ENCODE measurements around the gene ARVCF.

Gene ARVCF

DNA sequence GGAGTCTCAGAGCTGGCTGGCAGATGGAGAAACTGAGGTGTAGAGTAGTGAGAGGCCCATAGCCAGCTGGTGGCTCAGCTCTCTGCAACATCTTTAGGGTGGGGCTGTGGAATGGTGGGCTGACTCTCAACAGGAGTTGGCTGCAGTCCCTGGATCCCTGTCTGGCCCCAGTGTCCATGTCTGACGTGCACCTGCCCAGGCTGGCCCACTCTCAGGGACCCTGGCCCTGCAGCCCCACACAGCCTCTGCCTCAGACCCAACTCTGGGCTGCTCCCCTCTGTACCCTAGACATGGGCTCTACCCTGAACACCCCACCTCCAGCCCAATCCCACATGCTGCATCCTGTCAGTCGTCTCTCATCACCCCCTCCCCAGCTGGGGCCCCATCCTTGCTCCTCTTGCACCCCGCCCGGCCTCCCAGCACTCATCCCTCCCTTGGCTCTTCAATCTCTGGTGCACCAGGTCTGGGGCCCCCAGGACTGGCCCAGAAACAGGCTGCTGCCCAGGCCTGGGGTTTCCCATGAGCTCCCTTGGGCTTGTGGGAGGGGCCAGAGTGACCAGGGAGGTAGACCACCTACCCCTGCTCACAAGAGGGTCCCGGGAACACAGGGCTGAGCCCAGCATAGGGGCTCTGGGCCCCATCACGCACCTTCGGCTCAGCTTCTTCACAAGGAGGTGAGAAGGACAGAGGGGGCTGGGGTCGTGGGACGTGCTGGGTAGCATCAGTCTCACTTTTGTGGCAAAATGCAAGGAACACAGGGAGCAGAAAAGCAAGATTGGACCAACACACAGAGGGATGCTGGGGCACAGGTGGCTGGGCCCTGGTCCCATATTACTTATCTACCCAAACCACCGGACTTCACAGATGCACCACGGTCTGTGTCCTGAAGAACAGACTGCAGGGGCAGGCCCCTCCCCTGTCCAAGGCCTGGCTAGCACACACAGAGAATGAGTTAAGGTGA is 31.5 kb downstream of the ARVCF start:
- DNase-seq, result no peak

DNA sequence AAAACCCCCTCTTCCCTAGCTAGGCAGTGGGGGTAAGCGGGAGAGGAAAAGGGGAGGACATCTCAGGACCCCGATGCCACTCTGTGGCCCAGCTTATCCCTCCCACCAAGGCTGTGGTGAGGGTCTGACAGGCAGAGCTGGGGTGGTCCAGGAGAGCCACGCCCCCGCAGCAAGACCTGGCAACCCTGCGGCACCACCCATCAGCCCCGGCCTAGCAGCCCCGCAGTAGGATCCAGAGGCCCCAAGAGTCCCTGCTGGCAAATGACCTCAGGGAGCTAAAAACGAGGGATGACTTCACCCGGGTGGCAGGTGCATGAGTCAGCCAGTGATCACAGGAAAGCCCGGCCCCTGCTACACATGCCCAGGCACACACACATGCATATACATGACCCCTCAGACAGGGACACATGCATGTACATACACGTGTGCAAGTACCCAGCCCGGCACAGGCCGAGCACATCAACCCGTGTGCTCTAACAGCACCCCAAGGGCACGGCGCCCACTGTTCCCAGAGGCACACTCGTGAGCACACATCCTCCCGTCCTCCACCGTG is 32.3 kb downstream of the ARVCF start:
- no peak for DNase-seq

DNA sequence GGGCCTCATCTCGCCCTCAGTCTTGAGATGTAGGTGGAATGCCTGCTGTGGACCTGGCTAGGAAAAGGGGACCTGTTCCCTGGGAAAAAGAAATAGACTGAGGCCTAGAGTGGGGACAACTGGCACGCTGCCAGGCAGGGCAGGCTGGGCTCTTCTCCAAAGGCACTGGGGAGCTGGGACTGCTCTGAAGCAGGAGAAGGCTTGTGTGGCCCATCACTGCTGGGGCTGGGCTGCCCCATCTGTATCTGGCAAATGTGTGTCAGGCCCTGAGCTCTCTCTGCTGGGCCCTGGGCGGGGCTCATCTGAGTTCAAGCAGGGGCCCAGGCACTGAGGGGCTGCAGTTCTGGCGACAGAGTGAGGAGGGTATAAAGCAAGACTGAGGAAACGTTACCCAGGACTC is 32.9 kb downstream of the ARVCF start:
- DNase-seq, result no peak

DNA sequence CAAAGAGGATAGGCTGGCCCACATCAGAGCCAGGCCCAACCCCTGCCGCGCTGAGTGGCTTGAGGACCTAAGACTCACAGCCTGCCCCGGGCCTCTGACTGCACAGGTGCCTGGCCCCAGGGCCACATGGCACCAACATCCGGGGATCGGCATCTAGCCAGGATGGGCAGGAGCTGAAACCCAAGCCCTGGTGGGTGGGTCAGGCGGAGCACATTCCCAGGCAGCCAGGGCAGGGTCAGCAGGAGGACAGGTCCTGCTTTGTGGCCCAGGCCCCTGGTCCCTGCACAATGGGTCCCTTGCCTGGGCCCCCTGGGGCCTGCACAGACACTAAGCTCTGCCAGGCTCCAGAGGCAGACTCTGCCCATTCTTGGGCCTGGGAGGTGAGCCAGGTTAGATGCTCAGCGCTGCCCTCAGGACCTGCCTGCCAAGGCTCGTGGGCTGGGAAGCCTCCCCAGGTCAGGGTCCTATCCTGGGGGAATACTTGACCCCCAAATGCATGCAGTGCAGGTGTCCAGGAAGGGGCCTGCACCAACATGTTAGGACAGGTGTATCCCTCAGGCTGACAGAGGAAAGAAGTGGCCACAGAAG is 33.5 kb downstream of the ARVCF start:
- no peak for DNase-seq

DNA sequence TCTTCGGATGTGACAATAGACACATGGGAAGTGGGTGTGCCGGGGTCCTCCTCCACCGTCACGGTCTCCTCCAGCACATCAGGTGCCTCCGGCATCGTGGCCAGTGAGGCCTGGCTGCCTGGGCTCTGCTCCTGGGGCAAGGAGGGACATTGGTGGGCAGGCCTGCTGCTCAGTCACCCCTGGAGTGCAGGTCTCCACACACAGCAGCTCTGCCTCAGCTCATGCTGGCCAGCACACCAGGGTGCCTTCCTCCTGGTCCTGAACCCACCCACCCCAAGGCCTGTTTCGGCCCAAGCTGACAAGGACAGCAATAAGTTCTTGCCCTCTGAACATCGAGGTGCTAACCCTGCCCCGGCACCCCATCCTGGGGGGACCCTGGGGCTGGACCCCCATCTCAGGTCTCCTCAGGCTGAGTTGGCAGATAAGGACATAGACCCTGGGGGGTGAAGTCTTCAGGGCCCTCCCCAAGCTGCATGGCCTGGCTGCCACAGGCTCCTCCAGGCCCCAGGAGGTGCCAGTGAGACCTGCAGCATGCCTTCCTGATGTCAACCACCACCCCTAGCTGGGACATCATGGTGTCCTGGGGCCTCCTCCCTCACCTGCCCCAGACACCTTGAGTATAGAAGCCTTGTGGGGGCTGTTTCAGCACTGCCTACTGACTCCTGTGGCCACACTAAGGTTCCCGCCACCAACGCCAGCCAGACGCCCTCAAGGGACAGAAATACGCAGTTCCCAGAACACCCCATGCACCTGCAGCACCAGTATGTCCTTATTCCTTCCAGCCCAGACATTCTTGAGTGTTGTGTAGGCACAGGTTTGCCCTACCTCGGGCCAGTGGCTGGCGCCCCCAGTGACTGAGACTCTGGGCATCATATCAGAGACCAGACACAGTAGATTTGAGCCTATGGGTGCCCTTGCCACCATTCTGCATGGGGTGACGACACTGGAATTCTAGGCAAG is 34.4 kb downstream of the ARVCF start:
- no peak for DNase-seq

DNA sequence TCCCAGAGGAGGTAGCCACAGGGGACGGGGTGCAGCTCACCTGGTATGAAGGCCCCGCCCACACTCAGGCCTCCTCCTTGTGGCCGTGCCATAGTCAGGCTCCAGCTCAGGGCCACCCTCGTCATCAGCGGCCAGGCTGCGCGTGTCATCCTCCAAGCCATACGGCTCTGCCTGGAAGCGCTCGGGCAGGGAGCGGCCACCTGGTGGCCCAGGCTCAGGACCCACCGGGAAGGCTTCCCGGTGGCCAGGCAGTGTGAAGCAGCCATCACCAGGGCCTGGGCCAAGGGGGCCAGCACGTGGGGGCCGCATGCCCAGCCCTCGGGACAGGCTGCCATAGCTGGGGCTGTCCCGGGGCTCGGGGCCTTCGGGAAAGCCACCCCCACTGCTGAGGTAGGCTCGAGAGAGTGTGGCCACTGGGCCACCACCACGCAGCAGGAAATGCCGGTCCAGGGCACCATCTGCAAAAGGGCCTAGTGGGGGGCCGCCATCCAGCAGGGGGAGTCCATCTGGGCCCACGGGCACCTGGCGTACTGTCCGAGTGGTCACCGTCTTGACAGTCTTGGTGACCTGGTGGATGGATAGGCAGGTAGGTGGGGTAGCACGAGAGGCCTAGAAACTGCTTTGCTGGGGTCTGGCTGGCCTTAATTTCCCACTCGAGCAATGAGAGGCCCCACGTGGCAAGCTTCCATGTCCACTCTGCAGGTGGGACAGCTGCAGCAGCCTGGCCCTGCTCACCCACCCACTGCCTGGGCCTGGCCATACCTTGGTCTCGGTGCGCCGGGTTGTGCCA is 35.3 kb downstream of the ARVCF start:
- DNase-seq, result no peak

DNA sequence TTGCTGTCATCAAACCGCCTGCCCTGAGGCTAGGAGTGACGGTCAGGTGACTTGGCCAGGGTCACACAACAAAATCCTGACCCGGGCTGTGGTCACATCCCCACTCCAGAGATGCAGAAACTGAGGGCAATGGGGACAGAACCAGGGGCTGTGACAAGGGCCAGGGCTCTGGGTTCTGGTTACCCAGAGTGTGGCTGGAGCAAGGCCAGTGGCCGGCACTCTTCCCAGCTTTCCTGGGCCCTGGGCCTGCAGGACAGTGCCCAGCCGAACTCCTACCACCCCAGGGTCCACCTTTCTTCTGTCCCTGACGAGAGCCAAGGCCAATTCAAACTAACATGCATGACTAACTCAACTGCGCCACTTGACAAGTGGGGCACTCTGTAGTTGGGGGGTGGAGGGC is 35.9 kb downstream of the ARVCF start:
- DNase-seq, result no peak

DNA sequence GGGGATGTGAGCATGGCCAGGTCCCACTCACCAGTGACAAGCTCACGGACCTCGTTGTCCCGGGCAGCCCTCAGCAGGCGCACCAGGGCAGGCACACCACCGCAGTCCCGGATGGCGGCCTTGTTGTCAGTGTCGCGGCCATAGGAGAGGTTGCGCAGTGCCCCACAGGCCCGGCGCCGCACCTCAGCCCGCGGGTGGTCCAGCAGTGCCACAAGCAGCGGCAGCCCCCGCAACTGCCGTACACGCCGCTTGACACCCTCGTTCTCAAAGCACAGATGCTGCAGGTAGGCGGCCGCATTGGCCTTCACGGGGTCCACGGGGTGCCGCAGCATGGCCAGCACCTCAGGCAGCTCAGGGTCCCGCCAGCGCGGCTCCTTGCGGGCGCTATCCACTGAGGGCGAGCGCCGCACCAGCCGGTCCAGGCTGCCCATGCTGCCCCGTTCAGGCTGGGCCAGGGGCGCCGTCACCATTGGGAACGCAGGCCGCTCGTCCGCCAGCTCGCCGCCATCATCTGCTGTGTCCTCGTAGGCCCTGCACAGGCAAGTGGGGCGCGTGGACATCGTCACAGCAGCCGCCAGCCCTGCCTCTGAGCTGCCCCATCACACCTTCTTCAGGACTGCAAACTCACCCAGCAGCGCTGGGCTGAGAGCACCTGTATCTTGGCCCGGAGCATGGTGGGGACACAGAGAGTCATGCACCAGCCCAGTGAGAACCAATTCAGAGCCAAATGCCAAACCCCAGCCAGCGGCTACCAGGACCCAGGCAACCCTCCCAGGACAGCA is 36.7 kb downstream of the ARVCF start:
- DNase-seq, result no peak

DNA sequence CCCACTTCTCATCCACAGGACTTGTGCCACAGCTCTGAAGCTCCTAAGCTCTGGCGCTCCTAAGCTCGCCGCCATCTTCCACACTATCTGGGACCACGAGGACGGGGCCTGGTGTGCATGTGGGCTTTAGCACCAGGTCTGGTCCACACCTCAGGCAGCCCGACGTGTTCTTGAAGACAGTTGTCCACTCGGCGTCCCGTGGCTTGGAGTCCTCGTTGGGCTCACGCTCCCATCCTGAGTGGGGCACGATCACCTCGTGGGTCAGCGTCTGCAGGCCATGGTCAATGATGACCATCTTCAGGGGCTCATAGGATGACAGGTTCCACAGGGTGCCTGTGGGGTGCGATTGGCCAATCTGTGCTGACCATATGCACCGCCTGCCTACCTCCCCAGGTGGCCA is 37.9 kb downstream of the ARVCF start:
- no peak for DNase-seq

DNA sequence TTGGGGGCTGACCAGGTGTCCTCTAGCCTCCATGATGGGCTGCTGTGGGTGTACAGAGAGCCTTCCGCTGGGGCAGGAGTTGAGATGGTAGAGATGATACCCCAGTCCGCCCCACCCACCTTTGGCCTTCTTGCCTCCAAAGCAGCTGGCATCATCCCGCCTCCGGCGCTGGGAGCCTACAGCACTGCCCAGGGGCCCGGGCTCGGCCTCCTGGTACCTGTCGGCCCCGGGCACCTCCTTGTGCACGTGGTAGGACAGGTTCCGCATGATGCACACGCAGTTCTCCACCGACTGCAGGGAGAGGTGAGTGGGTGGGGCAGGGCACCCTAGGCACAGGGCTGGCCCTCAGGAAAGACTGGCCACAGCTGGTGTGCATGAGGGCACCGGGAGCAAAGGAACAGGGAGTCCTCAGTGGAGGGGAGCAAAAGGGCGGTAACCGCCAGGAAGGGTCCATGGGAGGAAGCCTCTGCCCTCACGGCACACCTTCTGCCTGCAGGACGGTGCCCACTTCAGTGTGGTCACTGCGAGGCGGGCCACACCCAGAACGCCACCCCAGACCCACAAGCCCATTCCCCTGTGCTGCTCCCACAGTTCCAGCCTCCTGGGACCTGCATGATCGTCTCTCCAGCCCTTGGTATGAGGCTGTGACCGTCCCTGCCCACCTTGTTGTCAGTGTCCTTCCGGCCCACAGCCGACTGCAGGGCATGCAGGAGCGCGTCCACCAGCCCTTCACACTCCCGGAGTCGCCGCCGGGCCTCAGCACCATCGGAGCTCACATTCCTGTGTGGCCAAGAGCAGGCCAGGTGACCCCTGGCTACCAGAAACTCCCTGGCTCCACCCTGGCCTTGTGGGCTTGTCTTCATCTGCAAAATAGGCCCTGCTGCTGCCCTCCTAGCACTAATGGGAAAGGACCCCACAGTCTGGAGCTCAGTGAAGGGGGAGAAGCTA is 39.1 kb downstream of the ARVCF start:
- DNase-seq, result no peak

DNA sequence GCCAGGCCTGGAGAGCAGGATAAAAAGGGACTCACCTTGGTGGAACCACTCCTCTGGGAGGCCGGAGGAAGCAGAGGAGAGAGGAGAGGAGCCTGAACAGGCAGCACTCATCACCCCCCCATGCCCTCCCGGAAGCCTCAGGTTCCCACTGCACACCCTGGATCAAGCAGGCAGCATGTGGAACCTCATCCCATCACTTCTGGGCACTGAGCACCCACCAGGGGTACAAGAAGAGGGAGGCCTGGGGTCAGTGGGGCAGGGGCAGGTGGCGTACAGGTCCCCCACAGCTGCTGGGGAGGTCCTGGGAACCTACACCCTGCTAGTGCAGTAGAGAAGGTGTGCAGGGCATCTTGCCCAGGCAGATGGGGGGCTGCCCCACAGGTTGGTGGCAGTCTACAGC is 40.0 kb downstream of the ARVCF start:
- DNase-seq, result no peak

DNA sequence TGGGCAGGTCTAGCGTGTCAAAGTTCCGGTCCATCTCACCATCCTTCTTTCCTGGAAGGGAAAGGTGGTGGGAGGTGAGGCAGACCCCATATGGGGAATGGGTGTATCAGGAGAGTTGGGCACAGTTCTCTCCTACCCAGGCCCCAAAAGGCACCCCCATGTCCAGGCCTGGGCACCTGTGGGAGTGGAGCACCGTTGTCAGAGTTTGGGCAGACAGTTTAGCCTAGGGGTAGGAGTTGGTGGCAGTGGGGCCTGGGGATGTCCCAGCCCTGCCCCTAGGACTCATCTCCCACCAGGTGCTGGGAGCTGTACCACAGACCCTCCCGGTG is 41.0 kb downstream of the ARVCF start:
- no peak for DNase-seq

DNA sequence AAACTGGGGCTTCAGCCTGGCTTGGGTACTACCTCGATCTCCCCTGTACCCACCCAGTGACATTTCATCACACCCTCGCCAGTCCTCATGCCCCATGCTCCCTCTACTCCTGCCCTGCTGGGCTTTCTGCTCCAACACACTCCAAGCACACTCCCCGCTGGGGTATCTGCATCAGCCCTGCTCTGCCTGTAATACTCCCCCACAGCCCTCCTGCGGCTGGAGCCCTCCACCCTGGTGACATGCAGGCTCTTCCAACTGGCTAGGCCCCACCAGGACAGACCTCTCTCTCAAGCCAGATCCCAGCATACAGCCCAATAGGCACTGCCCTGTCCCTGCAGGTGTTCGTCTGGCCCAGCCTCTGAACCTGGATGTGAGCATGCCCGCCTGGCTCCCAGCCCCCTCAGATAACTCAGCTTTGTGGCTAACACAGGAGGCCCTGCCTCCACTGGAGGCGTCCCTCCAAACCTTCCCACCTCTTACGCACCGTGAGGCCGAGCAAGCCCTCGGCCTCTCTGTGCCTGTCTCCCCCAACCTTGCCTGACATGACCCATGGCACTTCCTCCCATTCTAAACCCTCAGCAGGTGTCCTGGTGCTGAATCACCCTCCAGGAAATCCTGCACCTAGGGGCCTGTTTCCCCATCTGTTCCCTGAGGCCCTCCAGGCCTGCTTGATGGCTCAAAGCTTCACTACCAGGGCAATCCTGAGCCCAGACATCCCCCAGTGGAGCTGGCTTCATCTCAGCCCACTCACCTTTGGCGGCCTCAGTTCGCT is 41.5 kb downstream of the ARVCF start:
- no peak for DNase-seq

DNA sequence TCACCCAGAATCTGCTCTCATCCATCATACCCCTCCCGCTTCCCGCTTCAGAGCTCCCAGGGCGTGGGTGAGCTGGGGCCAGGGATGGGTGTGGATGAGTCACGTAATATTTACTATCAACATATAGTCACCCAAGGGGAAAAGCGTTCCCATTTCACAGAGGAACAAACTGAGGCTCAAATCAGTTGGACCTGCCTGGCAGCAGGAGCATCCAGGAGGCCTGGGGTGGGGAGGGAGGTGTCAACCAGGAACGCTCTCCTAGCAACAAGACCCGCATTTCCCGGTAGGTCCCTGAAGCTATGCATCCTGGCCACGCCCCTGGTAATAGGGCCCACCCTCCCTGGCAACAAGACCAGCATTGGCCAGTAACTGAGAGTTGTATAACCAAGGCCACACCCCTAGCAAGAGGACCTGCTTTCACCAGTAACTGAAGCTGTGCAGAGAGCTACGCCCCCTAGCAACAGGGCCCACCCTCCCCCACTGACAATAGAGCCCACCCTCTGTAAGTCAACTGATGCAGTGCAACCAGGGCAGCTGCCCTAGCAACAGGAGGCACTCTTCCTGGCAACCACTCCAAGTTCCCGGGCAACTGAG is 42.3 kb downstream of the ARVCF start:
- no peak for DNase-seq

DNA sequence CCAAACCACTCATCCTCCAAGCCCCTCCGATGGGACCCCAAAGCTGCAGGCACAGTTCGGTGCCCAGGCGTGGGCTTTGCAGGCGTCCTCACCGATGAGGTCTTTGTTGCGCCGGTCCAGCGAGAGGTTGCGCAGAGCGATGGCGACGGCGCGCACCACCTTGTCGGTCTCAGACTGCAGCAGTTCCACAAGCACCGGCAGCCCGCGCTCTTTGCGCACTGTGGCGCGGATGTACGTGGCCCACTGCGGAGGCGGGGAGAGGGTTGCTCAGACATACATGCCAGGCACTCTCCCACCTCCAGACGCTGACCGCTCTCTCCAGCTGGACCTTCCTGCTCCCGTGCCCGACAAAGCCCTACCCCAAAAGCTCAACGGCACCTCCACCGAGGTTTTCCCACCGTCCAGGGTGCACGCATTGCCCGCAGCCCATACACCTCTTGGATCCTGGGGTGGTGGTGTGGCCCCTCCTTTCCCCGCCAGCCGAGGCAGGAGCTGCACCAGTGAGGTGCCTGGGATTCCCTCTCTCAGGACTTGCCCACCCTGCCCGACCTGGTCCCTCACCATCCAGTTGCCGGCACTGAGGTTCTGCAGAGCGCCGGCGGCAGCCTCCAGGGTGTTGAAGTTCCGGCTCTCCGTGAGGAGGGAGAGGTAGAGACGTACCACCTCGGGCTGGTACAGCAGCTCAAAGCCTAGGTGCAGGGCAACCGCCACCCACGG is 42.9 kb downstream of the ARVCF start:
- DNase-seq, result no peak

DNA sequence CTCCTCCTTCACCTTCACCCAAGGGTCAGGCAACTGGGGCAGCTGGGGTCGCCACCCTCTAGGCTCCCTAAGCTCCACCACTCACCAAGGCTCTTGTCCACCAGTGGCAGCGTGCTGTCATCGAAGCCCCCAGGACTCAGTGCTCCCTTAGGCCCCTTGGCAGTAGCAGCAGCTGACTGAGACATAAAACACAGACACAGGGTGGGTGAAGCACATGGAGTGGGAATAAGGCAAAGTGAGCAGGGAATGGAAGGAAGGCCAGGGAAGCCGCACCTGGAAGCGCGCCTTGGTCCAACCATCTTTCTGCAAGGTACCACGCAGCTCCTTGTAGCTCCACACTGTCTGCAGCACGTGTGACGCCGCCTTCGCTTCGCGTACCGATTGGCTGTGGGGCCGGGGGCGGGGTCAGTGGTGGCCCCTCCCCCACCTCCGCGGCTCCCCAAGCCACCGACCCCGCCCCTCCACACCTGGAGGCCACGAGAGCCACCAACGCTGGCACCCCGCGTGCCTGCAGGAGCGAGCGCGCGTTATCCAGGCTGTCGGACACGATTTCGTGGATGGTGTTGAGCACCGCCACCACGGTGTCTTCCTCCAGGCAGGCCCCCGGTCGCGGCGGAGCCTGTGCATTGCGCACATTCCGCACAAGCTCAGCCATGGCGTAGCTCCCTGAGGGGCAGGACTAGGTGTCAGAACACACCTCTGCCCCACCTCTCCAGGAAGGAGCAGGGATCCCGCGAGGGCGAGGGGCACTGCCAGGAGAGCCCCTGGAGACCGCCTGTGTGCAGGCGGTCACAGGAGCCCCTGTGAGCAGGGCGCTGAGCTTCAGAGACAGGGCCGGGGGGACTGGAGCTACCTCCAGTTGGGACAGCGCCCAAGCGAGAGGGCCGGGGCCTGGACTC is 43.7 kb downstream of the ARVCF start:
- no peak for DNase-seq

DNA sequence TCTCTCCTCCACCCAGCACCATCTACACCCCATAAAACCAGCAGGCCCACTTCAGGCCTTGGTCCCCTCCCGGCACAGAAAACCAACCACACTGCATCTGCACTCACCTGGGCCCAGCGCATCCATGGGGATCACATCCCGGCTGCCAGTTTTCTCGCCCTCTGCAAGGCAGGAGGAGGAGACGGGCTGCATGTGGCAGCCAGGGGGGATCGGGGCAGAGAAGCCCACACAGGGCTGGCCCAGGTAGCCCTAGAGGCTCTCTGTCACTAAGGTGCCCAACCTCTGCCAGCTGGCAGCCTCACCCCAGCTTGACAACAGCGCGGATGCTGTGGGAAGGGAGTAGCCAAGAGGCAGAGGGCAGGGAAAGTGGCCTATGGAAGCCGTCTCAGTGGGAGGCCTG is 44.4 kb downstream of the ARVCF start:
- no peak for DNase-seq
